Measurements from ENCODE around the gene NPHP4.

The NPHP4 gene

DNA sequence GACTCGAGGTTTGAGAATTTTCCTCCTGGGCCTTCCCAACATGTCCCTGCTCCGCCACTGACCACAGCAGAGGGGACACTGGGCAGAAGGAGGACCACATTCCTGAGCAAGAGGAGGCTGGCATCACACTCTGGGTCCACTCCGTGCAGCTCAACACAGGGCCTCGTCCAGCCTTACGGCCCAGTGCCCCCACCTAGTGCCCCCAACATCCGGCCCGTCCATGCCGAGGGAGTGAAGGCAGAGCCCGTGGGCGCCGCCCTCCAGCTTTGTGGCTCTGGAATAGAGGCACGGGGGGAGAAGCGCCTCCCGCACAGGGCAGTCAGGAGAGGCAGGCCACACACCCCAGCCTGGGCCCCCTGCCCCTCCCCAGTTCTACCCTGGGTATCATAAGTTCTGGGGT, 158.3 kb downstream of the NPHP4 start:
- FAIRE-seq, result no peak
- no peak for DNase-seq (ENCODE audit: insufficient read length, low spot score)
- TF ChIP-seq, protein P1, sequence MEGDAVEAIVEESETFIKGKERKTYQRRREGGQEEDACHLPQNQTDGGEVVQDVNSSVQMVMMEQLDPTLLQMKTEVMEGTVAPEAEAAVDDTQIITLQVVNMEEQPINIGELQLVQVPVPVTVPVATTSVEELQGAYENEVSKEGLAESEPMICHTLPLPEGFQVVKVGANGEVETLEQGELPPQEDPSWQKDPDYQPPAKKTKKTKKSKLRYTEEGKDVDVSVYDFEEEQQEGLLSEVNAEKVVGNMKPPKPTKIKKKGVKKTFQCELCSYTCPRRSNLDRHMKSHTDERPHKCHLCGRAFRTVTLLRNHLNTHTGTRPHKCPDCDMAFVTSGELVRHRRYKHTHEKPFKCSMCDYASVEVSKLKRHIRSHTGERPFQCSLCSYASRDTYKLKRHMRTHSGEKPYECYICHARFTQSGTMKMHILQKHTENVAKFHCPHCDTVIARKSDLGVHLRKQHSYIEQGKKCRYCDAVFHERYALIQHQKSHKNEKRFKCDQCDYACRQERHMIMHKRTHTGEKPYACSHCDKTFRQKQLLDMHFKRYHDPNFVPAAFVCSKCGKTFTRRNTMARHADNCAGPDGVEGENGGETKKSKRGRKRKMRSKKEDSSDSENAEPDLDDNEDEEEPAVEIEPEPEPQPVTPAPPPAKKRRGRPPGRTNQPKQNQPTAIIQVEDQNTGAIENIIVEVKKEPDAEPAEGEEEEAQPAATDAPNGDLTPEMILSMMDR (IDR thresholded peaks at IDR 0.05; ENCODE audit: insufficient read depth, missing control alignments), result no peak

GRCh38 chr1:5832916-5833895, 159.0 kb downstream of the NPHP4 start:
- FAIRE-seq, result no peak
- TF ChIP-seq, protein P1 (IDR thresholded peaks at IDR 0.05; ENCODE audit: insufficient read depth, missing control alignments), result no peak
- no peak for DNase-seq (ENCODE audit: insufficient read length, low spot score)

DNA sequence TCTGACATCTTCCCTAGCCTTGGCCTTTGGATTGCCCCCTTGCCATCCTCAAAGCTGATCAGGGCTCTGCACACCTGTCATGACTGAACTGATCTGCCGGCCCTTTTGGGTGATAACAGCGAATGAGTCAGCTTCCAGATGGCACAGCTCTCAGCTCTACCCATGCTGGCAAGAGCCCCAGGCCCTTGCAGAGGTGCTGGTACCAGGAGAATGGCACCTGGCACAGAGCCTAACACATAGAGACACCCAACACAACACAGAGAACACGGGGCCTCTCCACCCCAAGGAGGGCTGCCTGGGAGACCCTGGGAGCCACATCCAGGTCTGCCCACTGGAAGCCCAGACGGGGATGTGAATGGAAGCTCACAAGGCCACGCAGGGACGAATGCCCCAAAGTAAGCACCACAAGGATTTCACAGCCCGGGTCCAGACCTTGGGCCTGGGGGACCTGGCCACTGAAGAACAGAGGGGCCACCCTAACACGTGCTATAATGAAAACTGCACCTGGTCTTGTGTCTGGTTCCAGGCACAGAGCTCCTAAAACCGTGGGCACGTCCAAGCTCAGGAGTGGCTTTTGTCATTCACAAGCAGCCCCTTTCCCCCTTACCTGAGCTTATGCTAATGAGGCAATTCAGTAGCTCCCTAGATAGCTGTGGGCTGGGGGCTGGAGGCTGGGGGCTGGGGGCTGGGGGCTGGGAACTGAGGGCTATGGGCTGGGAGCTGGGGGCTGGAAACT, 160.5 kb downstream of the NPHP4 start:
- FAIRE-seq (no peak), DNase-seq (ENCODE audit: insufficient read length, low spot score) (no peak)
- TF ChIP-seq, protein P1 (IDR thresholded peaks at IDR 0.05; ENCODE audit: insufficient read depth, missing control alignments), result no peak

DNA sequence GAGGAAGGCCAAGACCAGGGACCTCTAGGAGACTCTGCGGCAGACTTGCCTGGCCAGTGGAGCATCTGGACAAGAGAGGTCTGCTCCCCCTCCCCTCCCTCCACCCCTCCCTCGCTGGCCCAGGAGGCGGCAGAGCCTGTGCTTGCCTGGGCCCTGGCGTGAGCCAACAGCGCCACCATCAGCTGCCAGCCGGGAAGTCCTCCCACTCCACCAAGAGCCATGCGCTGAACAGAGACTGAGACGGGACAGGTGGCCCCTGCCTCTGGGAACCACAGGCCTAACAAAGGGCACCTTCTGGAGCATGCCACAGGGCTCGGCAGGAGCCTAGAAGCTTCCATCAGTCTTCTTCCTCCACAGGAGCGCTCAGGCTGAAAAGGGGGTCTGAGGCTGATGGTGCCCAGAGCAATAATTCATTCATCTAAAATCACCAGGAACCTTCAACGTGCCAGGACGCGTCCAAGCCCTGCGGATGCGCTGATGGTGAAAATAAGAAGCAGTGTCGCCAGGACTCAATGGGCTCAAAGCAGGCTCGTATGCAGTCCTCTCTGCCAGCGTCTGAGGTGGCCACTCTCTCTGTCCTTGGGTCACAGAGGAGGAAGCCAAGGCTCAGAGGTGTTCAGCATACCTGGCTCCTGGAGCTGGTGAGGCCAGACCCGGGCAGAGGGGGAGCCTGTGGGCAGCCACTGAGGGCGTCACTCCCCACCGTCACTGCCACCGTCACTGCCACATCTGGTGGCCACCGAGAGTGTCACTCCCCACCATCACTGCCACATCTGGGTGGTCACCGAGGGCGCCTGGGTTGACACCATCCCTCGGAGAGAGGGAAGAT, 161.2 kb downstream of the NPHP4 start:
- FAIRE-seq (no peak), DNase-seq (ENCODE audit: insufficient read length, low spot score) (no peak)
- TF ChIP-seq, protein P1 (IDR thresholded peaks at IDR 0.05; ENCODE audit: insufficient read depth, missing control alignments), result no peak

DNA sequence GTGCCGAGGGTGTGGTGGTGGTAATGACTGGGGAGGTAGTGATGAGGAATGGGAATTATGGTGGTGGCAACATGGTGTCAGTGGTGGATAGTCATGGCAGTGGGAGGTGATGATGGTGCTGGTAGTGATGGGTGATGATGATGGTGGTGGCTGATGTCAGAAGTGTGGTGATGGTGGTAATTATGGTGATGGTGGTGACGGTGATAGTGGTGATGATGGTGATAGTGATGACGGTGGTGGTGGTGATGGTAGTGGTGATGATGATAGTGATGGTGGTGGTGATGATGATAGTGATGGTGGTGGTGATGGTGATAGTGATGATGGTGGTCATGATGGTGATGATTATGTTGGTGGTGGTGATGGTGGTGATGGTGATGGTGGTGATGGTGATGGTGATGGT, 162.8 kb downstream of the NPHP4 start:
- FAIRE-seq, result no peak
- DNase-seq (ENCODE audit: insufficient read length, low spot score), result no peak
- TF ChIP-seq, protein P1 (IDR thresholded peaks at IDR 0.05; ENCODE audit: insufficient read depth, missing control alignments), result no peak

GRCh38 chr1:5828308-5828935, 163.8 kb downstream of the NPHP4 start:
- TF ChIP-seq, protein P1 (IDR thresholded peaks at IDR 0.05; ENCODE audit: insufficient read depth, missing control alignments), result no peak
- DNase-seq (ENCODE audit: insufficient read length, low spot score) (no peak), FAIRE-seq (no peak)

Measured in D721Med (cell line).